Retinal pigment epithelial cell (primary cell): ENCODE data around the gene SOAT2.
A peak's percentile ranks its signal among the peaks of the same experiment; 100 is the strongest.

ENCODE experiments used
- DNase-seq: peaks from one replicate; pipeline ENCODE4 v3.0.0-alpha.2; 2010; ENCODE audit warnings: low read depth
- H3K4me3 ChIP-seq: 2 replicates; pipeline ENCODE4 v1.5.1; 2011; ENCODE audit warnings: mild to moderate bottlenecking, low read length, control low read depth, moderate library complexity
- TF ChIP-seq, protein P1 (sequence below): conservative IDR thresholded peaks from 2 replicates; pipeline ENCODE4 v1.5.1; 2011; ENCODE audit warnings: low read depth, low read length, control low read depth, inconsistent platforms

Gene SOAT2, protein sequence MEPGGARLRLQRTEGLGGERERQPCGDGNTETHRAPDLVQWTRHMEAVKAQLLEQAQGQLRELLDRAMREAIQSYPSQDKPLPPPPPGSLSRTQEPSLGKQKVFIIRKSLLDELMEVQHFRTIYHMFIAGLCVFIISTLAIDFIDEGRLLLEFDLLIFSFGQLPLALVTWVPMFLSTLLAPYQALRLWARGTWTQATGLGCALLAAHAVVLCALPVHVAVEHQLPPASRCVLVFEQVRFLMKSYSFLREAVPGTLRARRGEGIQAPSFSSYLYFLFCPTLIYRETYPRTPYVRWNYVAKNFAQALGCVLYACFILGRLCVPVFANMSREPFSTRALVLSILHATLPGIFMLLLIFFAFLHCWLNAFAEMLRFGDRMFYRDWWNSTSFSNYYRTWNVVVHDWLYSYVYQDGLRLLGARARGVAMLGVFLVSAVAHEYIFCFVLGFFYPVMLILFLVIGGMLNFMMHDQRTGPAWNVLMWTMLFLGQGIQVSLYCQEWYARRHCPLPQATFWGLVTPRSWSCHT

DNA sequence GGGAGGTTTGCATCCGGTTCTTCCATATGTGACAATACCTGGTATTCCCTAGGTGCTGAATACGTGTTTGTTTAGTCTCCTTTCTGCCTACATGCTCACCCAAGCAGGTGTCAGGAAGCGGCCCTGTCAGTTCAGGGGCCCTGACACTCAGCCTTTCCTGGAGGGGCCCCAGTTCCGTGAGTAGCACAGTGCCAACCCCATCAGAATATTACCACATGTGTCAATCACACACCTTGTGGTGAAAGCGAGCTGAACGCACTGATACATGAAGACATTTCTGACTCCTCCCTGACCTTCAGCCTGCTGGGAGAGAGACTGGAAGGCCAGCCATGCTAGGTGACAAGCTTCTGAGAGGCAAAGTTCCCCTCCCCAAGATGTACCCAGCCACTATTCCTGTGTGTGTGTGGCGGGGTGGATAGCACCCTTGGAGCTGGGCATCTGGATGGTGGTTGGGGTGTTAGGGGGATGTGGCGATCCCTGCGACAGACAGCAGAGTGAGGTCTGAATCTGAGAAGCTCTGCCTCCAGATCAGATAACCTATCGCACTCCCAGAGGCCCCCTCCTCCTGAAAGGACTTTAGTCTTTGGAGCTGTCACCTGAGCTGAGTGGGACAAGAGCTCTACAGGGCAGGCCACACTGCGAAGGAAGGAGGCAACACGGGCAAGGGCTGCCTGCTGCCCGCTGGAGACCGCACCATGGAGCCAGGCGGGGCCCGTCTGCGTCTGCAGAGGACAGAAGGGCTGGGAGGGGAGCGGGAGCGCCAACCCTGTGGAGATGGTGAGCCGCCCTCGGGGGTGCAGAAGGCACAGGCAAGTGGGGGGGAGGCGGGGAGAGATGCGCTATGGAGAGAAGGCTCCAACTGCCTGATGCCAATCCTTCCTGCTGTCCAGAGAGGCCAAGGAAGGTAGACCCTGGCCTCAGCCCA is at the start of gene SOAT2:
Gene SOAT2, plus strand, starts transcription at position 604 of the 925 bp plus-strand sequence. Its CDS starts 92 bp downstream, at position 696.
- no peak within 1 kb of the TSS for H3K4me3 ChIP-seq
- DNase-seq = no peak
- TF ChIP-seq, protein P1, sequence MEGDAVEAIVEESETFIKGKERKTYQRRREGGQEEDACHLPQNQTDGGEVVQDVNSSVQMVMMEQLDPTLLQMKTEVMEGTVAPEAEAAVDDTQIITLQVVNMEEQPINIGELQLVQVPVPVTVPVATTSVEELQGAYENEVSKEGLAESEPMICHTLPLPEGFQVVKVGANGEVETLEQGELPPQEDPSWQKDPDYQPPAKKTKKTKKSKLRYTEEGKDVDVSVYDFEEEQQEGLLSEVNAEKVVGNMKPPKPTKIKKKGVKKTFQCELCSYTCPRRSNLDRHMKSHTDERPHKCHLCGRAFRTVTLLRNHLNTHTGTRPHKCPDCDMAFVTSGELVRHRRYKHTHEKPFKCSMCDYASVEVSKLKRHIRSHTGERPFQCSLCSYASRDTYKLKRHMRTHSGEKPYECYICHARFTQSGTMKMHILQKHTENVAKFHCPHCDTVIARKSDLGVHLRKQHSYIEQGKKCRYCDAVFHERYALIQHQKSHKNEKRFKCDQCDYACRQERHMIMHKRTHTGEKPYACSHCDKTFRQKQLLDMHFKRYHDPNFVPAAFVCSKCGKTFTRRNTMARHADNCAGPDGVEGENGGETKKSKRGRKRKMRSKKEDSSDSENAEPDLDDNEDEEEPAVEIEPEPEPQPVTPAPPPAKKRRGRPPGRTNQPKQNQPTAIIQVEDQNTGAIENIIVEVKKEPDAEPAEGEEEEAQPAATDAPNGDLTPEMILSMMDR = no peak

DNA sequence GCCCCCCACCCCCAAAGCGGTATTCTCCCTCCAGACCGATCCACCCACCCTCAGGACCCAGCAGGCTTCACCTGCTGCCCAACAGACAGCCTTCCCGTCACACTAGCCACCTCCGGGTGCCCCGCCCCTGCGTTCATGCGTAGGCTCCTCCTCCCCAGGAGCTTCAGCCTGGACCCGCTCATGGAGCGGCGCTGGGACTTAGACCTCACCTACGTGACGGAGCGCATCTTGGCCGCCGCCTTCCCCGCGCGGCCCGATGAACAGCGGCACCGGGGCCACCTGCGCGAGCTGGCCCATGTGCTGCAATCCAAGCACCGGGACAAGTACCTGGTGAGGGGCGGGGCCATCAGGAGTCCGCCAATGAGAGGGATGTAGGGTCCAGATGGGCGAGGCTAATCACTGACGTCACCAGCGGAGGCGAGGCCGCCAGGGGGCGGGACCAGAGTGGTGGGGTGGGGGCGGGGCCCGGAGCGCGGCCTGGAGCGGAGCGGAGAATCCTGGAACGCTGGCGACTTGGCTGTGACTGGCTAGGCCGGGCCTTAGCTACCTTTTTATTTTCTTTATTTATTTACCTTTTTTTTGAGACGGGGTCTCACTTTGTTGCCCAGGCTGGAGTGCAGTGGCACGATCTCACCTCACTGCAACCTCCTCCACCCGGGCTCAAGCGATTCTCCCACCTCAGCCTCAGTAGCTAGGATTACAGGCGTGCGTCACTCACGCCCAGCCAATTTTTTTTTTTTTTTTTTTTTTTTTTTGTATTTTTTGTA is 49.0 kb upstream of the SOAT2 start:
- peak overlapping the region; percentile 82 for H3K4me3 ChIP-seq
- TF ChIP-seq, protein P1 = no peak
- peak; percentile 78 for DNase-seq

DNA sequence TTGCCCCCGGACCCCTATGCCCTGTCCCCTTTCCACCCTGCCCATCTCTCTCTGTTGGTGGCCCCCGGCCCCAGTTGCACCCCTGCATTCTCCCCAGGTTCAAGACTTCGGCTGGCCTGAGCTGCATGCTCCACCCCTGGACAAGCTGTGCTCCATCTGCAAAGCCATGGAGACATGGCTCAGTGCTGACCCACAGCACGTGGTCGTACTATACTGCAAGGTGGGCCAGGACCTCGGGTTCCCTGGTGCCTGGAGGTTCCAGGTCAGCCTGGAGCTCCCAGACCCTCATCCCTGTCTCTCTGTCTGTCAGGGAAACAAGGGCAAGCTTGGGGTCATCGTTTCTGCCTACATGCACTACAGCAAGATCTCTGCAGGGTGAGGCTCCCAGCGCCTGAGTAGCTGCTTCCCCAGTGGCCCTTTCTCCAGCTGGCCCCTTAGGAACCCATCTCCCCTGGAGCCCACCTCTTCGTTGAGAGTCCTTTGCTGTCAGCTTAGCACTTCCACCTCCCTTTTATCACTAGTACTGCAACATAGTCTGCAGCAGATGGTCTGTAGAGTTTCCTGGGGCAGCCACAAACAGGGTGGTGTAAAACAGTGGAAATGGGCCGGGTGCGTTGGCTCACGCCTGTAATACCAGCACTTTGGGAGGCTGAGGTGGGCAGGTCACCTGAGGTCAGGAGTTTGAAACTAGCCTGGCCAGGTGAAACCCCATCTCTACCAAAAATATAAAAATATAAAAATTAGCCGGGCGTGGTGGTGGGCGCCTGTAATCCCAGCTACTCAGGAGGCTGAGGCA is 47.6 kb upstream of the SOAT2 start:
- H3K4me3 ChIP-seq = no peak overlapping the region
- TF ChIP-seq, protein P1 = no peak
- DNase-seq = no peak

DNA sequence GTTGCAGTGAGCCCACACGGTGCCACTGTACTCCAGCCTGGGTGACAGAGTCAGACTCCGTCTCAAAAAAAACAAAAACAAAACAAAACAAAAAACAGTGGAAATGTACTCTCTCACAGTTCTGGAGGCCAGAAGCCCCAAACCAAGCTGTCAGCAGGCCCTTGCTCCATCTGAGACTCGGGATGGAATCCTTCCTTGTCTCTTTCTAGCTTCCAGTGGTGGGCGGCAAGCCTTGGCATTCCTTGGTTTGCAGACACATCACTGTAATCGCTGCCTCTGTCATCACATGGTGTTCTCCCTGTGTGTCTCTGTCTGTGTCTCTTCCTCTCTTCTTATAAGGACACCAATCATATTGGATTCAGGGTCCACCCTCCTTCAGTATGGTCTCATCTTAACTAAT is 47.0 kb upstream of the SOAT2 start:
- TF ChIP-seq, protein P1 = no peak
- no peak for DNase-seq
- H3K4me3 ChIP-seq = no peak overlapping the region

DNA sequence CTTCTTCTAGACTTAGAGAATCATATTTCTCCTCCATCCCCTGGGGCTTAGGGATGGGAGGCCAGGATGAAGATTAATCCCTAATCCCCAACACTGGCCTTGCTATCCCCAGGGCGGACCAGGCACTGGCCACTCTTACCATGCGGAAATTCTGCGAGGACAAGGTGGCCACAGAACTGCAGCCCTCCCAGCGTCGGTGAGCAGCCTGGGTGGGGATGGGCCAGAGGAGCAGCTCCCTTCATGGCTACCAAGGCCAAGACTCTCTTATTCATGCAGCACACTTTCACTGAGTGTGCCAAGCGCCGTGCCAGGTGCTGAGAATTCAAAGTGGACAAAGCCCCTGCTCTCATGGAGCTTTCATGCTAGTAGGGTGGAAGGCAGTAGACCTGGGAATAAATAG is 46.4 kb upstream of the SOAT2 start:
- DNase-seq = no peak
- H3K4me3 ChIP-seq = no peak overlapping the region
- TF ChIP-seq, protein P1 = no peak

DNA sequence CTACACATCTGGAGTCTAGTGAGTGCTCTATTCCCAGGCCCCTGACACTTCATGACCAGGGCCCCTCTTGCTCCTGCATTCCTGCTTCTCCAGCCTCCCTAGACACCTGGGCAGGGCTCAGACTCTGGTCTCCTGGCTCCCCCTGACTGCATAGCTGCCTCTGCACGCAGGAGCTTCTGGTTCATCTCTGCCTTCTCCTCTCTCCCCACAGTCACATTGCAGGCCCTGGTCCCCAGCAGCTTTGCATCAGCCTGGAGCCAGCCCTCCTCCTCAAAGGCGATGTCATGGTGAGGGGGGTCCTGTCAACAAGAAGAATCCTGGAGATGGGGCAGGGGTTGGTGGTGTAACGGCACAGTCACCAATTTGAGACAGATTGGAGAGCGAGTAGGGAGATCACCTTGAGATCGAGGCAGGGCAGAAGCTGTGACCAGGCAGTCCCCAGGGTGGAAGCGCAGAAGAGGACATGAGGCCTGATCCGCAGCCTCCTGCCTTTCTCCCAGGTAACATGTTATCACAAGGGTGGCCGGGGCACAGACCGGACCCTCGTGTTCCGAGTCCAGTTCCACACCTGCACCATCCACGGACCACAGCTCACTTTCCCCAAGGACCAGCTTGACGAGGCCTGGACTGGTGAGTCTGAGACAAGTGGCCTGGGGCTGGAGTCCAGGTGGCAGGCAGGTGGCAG is 45.3 kb upstream of the SOAT2 start:
- DNase-seq = no peak
- TF ChIP-seq, protein P1 = no peak
- no peak overlapping the region for H3K4me3 ChIP-seq
